GM12865 (cell line): Measurements from ENCODE around the gene KLLN.

Experiments
- DNase-seq: peaks from one replicate; pipeline ENCODE4 v3.0.0; 2010; ENCODE audit warnings: low read depth
- H3K4me3 ChIP-seq: 2 replicates; pipeline ENCODE4 v1.5.1; 2011; ENCODE audit warnings: mild to moderate bottlenecking, low read depth, low read length, control low read depth
- CTCF ChIP-seq: IDR thresholded peaks from 2 replicates; pipeline ENCODE4 v1.5.1; 2011; ENCODE audit warnings: low read length, control low read depth, low read depth, inconsistent platforms; ENCODE audit not compliant: insufficient read depth; ENCODE audit errors: missing control alignments

The KLLN gene

GRCh38 chr10:87817609-87818504 is 45.5 kb downstream of the KLLN start, which contains the start of gene ATAD1:
Gene ATAD1 (minus strand): TSS chr10:87818226. CDS start chr10:87814599, 3,627 bp downstream.
- TF ChIP-seq CTCF: peak; percentile 40
- H3K4me3 ChIP-seq: peak within 1 kb of the TSS; percentile 65
- DNase-seq: peak; percentile 95

DNA sequence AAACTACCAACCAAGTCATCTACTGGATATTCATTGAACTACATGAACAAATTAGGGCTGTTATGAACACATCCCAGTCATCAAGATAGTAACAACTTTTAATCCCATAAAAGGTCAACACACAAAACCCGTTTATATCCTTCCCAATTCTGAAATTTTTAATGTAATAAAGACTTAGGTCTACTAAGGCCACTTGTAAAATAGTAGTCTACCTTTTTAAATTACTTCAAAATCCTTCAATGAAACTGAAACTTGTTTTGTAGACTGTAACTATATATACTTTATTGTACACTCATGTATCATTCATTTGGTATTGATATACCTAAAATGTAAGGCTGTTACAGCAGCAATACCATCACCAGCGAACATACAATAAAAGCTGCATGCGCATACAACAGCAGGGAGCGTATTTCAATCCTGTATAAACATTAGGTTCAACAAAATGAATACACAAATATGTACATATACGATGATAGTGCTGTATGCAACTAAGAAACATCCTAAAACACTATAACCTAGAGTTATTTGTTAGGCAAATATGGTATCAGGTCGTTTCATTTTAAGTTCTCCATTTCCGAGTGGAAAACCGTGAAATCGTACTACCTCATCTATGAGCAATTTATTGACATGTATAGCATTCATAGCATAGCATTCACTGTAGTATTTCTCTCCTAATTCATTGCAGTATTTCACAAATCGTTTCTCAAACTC is 46.3 kb downstream of the KLLN start:
- no peak for DNase-seq
- H3K4me3 ChIP-seq: peak overlapping the region; percentile 65
- no peak for TF ChIP-seq CTCF

DNA sequence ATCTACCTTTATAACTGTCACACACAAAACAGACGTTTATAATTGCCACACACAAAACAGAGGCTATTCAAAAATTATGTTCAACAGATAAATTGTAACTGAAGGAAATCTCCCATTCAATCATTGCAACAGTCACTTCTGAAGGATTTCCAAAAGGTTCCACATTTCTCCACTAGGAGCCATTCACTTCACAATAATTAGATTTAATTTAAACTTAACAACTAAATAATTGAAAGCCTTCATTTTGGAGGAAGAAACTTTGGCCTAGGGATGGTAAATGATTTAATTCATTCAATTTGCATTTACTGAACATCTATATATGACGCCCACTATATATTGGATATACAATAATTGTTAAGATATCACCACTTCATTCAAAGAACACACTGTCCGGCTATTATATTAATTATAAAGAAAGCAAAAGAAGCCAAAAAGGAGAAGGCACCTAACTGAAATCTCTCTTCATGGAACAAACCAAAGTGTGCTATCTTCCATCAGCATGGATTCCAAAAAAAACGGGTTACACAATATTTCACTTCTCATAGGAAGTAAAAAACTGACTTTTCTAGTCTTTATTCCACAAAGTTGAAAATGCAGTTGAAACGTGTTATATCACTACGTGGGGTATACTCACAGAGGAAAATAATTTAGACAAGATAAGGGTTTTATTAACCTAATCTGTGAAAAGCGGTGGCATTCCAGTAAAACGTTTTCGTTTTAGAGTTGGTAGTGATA is 47.0 kb downstream of the KLLN start:
- TF ChIP-seq CTCF: no peak
- no peak for DNase-seq
- H3K4me3 ChIP-seq: peak overlapping the region; percentile 65
